Stimulated activated CD8-positive, alpha-beta memory T cell treated with anti-CD3 and anti-CD28 coated beads, Interleukin-2, amount 100 ng/mL, for 1 hour (primary cell): Measurements from ENCODE around the gene TSHZ2.

Experiments used
- DNase-seq, 2 donors: peaks; one replicate each; pipeline ENCODE4 v3.0.0-alpha.2; 2020; ENCODE audit warnings: low read depth in 2 of 2

The TSHZ2 gene

DNA sequence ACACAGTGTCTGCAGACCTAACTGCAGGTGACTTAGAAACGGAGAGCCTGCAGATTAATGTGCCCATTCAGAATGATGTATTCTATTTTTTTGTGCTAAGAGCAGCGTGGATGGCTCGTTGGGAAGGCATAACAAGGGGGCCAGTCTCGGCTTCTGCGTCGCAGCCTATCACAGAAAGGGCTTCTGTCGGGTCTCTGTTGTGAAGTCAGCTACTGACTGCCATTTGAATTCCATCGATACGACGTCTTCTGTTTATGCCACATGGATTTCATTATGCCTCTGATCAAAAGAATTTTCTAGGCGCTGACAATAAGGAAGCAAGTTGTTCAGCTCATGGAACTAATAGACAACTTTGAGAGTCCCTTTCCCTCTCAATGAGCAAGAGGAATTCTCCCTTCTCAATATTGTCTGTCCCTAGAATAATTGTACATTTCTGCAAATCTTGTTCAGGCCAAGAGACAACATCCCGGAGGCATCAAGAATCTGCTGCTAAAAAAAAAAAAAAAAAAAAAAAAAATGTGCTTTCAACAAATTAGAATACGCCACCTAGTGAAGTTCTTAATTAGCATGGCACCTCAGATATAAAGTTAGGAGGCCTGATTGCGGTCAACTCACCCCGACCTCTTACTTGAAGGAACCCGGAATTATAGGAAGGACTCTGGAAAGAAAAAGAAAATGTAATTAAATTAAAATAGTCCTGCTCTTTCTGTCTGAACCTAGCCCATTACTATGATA is 223.9 kb downstream of the TSHZ2 start:
- no peak for DNase-seq

DNA sequence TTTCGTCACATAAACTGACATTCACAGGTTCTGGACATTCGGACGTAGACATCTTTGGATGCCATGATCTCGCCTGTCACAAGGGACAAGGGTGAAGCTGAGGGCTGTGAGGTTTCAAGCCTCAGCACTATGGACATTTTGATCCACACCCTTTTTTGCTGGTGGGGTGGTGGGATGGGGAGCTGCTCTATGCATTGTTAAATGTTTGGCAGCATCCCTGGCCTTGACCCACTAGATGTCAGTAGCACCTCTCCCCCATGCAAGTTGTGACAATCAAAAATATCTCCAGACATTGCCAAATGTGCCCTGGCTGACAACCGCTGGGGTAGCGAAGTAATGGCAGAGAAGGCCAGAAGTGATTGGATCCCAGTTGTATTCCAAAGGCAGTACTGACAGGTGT is 229.4 kb downstream of the TSHZ2 start:
- no peak for DNase-seq

DNA sequence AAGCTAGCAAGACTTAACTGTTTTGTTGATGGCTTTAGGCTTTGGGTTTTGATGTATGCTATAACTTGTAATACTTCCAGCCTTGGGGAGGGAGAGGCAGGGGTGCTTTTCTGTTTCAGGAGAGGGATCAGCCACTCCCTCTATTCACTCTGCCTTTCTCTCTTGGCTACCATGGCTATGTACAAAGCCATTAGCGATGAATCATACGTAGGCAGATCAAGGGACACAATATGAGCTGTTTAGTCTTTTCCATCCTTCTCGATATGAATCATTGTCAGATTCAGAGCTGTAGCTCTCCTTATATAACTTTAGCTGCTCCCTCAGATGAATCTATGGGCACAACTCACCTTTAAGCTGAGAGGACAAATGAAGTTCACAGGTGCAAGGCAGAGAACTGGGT is 230.6 kb downstream of the TSHZ2 start:
- DNase-seq, result no peak

DNA sequence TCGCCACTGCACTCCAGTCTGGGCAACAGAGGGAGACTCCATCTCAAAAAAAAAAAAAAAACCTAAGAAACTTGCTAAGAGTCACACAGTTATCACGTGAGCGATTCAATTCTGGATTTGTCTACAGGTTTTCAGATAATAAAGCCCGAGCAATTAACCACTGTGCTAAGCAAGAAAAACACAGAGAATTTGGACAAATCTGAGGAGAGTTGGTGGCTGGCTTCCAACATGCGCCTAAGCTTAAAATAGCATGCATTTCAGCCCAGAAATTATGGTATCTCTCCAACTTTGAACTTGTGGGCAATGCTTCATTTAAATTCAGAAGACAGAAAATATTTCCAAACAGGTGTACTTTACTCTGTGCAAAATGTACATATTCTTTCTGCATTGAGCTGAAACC is 232.9 kb downstream of the TSHZ2 start:
- no peak for DNase-seq

DNA sequence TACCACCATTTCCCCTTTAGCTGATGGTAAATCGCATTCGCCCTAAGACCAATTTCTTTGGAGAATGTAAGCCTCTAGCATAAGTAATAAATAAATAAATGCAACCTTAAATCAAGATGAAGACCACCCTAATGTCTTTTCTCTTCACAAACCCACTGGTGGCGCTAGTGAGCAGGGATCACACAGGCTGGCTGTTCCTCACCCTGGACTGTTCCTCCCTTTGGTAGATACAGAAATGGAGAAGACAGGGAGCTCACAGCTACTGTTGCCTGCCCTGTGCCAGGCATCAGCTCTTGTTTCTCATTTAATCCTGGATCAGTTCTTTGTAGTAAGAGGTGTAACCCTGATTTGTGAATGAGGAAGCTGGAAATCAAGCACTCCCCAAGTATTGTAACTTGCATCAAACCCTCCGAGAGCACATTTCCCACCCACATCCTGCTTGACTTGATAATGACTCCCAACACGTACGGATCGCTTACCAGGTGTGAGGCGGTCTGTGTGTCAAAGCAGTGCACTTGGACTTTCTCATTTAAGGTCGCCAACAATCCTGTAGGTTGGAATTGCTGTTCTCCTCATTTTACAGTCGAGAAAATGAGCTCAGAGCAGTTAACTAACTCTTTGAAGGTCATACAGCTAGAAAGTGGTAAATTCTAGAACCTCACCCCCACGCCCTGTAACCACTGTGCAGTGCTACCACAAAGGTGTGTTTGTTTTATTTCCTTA is 236.1 kb downstream of the TSHZ2 start:
- no peak for DNase-seq

DNA sequence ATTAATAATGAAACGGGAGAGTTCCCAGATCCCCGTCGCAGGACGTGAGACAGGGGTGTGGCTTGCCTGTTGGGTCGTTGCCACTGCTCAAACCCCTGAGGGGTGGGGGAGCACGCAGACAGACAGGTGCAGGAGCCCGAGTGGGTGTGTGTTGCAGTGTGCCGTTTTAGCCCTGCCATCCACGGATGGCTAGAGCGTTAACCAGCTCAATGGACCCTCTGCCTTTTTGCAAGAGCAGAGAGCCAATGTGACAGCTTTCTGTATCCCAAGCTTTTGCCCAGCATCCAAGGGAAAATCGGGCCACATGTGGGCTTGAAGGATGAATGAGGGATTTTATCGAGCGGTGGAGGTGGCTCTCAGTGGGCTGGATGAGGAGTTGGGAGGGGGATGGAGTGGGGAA is 237.9 kb downstream of the TSHZ2 start:
- no peak for DNase-seq

DNA sequence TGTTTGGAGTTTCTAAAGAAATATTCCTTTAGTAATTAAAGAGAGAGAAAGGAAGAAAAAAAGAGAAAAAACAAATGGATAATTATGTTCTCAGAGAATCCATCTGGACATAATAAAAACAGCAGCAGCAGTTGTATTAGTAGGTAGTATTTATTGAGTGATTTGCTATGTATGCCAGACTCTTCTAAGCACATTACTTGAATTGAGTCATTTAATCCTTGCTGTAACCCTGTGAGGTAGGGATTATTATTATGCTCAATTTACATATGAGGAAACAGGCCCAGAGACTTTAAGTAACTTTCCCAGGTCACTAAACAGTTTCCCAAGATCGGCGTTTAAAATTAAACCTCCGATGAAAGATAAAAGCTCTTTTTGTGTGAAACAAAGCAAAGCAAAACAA is 238.8 kb downstream of the TSHZ2 start:
- DNase-seq, result no peak

DNA sequence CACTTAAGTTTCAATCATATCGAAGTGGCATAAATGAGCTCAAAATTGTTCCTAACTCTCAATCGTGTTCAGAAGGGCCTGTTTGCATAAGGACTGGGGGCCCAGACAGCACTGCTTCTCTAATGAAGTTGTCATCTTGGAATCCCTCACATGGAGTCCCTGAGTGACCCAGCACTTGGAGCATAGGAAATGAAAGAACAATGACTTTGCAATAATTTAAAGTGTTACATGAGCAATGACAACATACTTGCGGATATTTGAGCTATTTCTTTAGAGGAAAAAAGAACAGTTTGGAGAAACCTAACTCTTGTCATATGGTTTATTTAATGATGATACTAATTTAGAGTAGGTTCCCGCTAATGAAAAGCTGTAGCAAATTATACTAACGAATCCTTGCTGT is 239.9 kb downstream of the TSHZ2 start:
- no peak for DNase-seq

DNA sequence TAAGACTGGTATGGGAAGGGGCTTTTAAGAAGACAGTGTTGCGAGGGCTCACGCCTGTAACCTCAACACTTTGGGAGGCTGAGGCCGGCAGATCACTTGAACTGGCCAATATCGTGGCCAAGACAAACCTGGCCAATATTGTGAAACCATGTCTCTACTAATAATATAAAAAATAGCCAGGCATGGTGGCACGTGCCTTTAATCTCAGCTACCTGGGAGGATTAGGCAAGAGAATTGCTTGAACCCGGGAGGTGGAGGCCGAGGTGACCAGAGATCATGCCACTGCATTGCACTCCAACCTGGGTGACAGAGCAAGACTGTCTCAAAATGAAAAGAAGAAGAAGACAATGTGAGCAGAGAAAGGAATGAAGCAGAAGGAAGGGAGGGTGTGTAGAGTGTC is 242.2 kb downstream of the TSHZ2 start:
- DNase-seq, result no peak

DNA sequence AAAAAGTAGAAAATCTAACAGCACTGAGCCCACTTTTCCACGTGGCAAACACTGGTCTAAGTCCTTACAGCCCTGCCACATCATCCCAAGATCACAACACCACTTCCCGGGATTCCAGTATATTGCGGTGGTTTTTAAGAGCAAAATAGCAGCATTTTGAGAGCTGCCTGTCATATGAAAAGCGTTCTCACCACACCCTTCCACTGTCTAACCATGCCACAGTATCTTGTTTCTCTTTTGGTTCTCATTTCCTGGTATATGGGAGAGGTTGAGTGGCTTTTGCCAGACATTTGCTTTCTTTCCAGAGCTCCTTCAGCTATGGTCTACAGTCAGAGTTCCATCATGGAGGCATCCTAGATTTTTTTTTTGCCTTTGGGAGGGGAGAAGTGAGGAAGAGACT is 243.0 kb downstream of the TSHZ2 start:
- no peak for DNase-seq

DNA sequence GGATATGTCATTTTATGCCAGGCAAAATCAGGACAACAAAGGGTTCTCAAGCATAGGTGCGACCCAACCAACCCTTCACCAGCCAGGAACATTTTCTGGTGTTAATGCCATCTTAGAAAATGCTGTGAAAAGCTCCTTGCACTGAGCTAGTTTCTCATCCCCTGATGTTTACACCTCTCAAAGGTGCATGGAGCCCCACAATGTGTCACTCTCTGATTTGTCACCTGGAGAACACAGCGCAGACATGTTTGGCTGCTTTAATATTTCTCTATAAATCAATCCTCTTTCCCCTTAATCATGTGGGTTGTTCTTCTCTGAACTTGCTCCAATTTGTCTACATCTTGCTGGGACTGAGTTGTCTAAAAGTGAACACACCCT is 244.3 kb downstream of the TSHZ2 start:
- no peak for DNase-seq

DNA sequence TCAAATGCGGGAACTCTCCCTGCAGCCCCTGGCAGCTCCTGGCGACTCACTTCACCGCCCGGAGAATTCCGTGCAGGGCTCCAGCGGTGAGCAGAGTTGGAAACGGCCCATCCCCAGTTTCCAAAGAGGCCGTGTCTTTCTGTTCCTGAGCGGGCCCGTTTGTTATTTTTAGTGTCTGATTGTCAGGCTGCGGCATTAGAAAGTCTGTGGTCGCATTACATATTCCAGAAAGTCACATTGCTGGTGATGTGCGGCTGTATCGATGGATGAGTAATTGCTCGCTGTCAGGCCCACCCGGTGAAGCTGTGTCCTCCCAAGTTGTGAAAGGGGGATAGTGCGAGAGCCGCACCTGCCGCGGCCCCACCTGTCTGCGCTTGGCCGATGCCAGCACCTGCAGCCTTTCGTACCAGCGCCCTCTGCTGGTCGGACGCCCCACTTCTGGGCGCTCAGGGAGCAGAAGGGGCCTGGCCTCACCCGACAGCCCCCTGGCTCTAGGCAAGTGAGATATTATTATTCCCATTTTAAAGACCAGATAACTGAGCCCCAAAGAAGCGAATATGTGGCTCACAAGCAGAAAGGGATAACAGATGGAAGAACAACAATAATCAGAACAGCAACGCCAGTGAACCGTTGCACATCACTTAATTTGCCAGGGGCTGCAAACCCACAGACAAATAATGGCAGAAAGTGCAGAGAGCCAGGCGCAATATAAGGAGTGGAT is 244.9 kb downstream of the TSHZ2 start:
- DNase-seq, result peak; percentile 50 to 70

DNA sequence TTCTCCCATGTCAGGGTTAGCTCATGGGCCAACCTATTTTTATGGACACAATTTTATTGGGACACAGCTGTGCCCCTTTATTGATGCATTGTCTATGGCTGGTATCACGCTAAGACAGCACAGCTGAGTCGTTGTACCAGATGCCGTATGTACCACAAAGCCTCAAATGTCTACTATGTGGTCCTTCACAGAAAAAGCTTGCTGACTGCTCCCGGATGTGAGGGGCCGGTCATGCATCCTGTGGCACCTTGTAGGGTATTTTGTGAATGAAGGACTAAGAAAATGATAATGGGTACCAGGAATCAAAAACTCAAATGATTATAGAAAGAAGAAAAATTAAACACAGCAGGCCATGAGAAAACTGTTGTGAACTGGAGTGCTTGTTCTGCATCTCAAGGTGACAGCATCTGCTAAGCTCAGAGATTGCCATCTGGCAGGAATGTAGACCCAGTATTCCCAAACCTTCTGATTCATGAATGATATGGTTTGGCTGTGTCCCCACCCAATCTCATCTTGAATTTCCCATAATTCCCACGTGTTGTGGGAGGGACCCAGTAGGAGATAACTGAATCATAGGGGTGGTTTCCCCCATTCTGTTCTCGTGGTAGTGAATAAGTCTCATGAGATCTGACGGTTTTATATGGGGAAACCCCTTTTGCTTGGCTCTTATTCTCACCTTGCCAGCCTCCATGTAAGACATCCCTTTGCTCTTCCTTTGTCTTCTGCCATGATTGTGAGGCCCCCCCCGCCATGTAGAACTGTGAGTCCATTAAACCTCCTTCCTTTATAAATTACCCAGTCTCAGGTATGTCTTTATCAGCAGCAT is 248.5 kb downstream of the TSHZ2 start:
- no peak for DNase-seq

DNA sequence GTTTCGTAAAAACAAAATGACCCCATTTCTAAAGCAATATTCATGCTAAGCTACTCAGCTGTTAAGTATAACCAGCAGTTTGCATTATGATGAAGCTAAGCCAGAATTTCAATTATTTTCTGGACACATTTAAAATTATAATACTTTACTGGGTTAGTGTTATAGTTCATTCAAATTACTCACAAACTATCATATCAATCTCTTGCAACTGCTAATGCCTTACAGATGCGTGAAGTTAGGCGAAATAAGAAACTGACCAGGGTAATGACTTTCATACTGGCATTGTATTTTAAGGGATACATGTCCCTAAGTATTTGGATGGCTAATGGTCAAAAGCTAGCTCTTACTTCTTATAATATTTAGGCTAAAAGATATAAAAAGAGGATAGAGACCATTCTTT is 249.6 kb downstream of the TSHZ2 start:
- DNase-seq, result no peak

DNA sequence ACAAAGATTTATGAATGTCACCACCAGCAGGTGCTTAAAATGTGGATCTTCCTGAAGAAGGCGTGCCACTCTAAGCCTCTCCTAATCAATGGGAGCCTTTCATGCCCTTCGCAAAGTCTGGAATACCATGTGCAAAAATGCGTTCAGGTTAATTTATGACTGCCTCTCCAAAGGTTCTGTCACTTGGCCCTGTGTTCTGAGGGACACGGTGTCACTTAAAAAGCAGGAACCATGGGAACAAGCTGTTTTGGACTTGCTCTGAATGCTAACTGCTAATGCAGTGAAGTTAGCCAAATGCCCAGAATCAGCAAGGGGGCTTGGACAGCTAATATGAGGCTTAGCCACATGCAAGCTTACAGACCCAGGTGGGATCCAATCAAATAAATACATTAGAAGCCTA is 250.3 kb downstream of the TSHZ2 start:
- DNase-seq, result no peak

DNA sequence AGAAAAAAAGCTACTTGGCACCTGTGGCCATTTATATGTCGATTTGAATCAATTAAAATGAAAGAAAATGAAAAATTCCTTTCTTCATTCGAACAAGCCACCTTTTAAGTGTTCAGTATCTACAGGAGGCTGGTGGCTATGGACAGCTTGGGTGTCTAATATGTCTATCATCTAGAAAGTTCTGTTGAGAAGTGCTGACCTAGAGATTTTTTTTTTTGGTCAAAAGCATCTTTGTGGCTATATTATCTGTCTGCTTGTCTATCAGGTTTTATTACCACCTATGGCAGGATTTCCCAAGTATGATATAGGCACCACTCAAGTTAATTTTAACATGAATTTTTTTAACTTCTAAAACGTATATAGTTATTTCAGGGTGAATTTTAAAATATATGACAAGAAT is 250.8 kb downstream of the TSHZ2 start:
- no peak for DNase-seq

DNA sequence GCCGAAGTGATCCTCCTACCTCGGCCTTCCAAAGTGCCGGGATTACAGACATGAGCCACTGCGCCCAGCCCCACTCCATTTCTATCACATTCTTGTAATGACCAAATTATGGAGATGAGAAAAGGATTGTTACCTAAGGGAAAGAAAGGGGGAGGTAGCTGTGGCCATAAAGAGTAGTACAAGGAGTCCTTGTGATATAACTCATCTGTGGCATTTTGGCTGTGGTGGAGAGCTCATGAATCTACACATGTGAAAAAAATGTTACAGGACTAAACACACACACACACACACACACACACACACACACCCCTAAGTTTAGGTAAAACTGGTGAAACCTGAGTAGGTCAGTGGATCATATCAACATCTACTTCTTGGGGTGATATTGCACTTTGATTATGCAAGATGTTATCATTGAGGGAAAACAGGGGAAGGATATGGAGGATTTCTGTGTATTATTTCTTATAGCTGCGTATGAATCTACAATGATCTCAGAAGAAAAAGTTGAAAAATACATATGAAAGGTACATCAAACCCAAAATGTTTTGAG is 251.5 kb downstream of the TSHZ2 start:
- no peak for DNase-seq

DNA sequence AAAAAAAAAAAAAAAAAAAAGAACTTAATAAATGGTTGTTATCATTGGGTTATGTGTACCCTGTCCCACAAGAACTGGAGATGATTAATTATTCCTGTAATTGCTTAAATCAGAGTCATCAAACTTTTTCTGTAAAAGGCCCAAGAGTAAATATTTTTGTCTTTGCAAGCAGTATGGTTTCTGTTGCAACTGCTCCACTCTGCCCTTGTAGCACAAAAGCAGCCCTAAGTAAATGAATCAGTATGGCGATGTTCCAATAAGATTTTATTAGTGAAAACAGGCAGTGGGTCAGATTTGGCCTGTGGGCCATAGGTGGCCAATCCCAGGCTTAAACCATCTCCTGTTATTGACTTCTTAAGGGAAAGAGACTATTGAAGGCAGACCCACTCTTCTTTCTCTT is 252.7 kb downstream of the TSHZ2 start:
- no peak for DNase-seq

DNA sequence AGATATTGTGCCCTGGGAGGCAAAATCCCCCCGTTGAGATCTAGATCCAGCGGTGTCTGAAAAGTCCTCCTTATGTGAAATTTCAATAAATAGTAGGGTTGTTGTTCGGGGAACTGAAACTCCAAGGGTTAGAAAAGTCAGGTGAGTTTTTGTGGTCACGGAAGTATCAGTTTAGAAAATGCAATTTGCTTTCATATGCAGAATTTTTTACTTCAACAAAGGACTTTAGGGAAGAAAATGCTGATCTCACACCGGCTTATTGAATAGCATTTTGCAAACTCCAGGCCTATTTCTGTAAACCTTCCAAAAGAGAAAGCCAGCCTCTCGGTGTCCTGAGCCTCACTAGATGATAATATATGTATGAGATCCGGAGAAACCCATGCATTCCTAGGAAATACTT is 254.7 kb downstream of the TSHZ2 start:
- no peak for DNase-seq

DNA sequence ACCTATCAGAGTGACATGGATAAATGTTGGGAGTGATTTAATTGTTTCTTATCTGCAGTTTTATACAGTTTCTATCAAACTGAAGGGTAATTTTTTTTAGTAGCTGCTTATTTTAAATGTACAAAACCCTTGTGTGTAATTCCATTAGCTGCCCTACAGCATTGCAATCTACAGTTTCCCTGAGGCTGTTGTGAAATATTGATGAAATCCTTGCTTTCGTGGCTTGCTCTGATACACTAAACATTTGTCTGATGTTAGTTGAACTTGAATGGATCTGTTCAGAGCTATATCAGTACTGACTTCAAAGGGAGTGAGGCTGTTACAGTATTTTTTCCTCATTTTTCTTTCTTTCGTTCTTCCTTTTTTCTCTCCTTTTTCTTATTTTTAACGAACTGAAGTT is 255.4 kb downstream of the TSHZ2 start:
- DNase-seq, result no peak

DNA sequence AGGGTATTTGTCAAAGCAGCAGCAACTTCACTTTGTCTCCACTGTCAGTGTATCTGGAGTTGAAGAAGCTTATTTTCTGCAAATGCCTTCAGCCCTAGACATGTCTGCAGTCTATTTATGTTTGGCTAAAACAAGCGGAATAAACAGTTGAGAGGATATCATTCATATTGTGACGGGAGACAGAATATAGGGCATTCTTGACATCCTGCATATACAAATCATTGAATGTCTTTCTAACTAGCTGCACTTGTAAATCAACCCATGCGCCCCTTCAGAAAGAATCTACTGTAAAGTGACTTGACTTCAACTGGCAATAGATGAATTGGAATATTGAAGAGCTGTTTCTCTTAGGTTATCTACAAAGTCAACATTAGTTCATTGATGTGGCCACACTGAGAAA is 258.9 kb downstream of the TSHZ2 start:
- no peak for DNase-seq

DNA sequence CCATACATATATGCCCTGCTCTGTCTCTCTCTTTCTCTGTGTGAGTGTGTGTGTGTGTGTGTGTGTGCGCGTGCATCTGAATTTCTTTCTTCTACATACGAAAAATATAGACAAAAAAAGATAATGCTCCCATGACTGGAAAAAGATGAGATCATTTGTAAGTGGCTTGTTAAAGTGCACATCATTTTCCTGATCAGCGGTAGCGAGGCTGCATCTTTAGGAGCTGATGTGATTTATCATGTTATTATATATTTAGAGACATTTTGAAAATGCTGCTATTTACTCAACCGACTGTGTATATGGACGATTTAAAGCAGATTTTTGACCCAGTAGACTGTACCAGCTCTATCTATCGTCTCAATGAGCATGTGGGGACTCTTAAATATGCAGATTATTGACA is 265.3 kb downstream of the TSHZ2 start:
- DNase-seq, result no peak
